GM19023 (cell line): Measurements from ENCODE around the gene WDR38.

Experiments
- ATAC-seq: cut with Tn5 transposase; IDR thresholded peaks from one replicate; pipeline ENCODE4 v1.9.1; 2021; ENCODE audit warnings: mild to moderate bottlenecking, moderate library complexity; ENCODE audit not compliant: unreplicated experiment

WDR38 gene

GRCh38 chr9:124880501-124880900 is 27.2 kb downstream of the WDR38 start:
- ATAC-seq = no peak

GRCh38 chr9:124881138-124881743 is 28.0 kb downstream of the WDR38 start:
- no peak for ATAC-seq

DNA sequence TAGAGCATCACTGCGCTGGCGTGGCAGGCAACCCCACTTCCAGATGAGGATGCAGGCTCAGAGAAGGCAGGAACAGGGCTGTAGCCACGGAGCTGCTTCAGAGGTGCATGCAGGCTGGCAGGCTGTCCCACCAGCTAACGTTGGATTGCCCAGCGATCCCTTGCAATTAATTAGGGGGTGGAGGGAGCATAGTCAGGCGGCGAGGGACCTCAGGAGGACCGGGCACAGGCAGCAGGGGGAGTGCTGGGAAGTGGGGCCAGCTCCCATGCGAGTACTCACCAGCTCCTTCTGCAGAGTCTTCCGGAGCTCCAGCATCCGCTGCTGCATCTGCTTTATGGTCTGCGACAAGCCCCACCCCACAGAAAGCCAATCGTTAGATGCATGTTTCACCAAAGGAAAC is 29.0 kb downstream of the WDR38 start:
- ATAC-seq = no peak

GRCh38 chr9:124884376-124884775 is 31.1 kb downstream of the WDR38 start:
- ATAC-seq = no peak

GRCh38 chr9:124885551-124885950 is 32.3 kb downstream of the WDR38 start:
- no peak for ATAC-seq

DNA sequence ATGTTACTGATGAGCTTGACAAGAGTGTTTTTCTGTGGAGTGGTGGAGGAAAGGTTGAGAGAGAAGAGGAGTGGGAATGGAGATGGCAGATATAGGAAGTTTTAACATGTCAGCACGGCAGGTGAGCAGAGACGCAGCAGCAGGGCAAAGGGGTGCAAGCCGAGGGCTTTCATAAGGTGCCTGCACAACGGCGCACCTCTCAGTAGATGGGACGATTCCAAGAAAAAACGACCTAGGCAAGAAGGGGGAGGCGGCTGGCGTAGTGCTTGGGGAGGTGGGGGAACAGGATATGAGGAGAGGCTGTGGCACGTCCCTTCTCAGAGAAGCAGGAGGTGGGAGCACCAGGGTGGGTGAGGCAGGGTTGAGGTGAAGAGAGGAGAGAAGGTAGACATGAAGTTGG is 33.2 kb downstream of the WDR38 start:
- ATAC-seq = no peak

DNA sequence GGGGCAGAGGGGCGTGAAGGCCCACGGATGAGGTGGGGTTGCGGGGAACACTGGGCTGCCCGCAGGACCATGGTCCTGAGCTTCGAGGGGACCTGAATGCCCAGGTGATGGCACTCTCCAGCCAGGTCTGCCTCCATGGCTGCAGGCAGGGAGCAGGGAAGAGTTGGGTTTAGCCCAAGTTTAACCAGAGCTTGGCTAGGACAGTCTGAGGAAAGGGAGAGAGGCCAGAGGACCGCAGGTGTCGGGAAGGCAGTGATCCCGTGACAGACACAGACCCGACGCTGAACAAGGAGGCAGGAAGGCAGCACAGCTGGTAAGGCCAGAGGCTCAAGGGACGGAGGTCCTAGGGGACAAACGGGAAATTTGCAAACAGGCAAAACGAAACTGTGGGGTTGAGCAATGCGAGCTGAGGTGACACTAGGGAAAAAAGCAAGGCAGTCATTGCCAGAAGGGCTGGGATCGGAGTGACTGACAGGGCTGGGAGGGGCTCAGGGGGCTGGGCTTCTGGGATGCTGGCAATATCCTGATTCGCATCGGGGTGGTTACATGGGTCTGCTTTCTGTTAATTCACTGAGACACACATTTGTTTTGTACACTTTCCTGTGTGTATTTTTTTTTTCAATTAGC is 33.7 kb downstream of the WDR38 start:
- ATAC-seq = no peak

GRCh38 chr9:124887832-124888231 is 34.6 kb downstream of the WDR38 start:
- ATAC-seq = no peak

GRCh38 chr9:124889006-124889405 is 35.7 kb downstream of the WDR38 start:
- ATAC-seq = no peak

DNA sequence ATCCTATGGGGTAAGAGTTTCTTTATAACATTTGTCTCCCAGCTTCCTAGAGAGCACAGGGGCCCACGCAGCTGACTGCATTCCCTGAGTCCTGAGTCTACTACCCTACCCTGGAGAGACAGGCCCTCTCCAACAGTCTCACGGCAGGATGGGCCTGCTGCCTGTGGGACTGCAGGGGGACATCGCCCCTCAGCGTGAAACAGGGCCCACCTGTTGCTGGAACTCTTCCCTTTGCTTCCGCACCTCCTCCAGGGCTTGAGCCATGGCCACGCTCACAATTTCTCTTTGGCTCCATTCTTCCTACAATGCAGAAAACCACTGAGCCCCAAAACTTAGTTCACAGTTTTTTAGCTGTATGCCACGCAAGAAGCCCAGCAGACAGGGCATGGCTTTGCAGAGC is 36.9 kb downstream of the WDR38 start:
- no peak for ATAC-seq

DNA sequence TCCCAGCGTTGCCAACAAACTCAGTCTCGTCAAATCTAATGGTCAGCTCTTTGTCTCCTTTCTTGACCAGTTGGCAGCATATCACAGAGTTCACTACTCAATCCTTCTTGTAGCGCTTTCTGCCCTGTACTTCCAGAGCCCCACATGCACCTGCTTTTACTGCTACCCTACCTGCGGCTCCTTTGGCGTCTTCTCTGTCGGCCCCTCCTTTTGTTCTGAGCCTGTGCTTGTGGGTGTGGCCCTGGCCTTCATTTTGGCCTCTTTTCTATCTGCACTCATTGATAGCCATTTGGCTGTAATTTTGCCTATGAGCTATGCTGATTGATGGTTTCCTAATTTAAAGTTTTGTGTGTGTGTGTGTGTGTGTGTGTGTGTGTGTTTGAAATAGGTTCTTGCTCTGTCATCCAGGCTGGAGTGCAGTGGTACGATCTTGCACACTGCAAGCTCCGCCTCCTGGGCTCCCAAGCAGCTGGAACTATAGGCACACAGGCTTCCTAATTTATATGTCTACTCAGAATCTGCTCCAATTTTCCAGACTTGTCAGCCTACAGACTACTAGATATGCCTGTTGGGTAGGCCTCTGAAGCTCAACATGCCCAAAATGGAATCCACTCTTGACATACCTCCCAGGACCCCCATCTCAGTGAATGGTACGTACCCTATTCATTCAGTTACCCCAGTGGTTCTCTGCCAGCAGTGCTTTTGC is 40.9 kb downstream of the WDR38 start:
- ATAC-seq = no peak

- no peak for ATAC-seq
Measured at GRCh38 chr9:124894741-124895170, 41.5 kb downstream of the WDR38 start.

GRCh38 chr9:124897570-124898460 is 44.6 kb downstream of the WDR38 start:
- no peak for ATAC-seq

- no peak for ATAC-seq
Measured at GRCh38 chr9:124899845-124900244, 46.6 kb downstream of the WDR38 start.

- no peak for ATAC-seq
Measured at GRCh38 chr9:124906966-124907365, 53.7 kb downstream of the WDR38 start.
